HUES64 (cell line): Measurements from ENCODE around the gene PMVK.

ENCODE experiments used
- H3K27ac ChIP-seq: 2 replicates; pipeline ENCODE4 v1.7.0; 2013; ENCODE audit warnings: low read depth, low read length, inconsistent platforms
- H3K27me3 ChIP-seq: 2 replicates; pipeline ENCODE4 v1.6.1; 2013; ENCODE audit warnings: mild to moderate bottlenecking, low read length; ENCODE audit not compliant: insufficient read depth
- H3K36me3 ChIP-seq: 2 replicates; pipeline ENCODE4 v1.6.1; 2013; ENCODE audit warnings: mild to moderate bottlenecking, low read length; ENCODE audit not compliant: insufficient read depth
- H3K4me1 ChIP-seq: 2 replicates; pipeline ENCODE4 v1.6.1; 2013; ENCODE audit warnings: mild to moderate bottlenecking, low read length, moderate library complexity; ENCODE audit not compliant: insufficient read depth
- H3K4me3 ChIP-seq: 2 replicates; pipeline ENCODE4 v1.5.1; 2013; ENCODE audit warnings: mild to moderate bottlenecking, low read length, moderate library complexity
- H3K9ac ChIP-seq: 2 replicates; pipeline ENCODE4 v1.6.1; 2013; ENCODE audit warnings: mild to moderate bottlenecking, low read depth, low read length
- H3K9me3 ChIP-seq: 2 replicates; pipeline ENCODE4 v1.6.1; 2013; ENCODE audit warnings: low read depth, low read length; ENCODE audit not compliant: insufficient read depth
- WGBS: fragments of 150-250, 120-280 bp; methylation state at CpG from one replicate; pipeline ENCODE4 v1.1.7; 2013; ENCODE audit warnings: missing lambda C conversion rate; 5-methylcytosine and 5-hydroxymethylcytosine counted together

The PMVK gene

DNA sequence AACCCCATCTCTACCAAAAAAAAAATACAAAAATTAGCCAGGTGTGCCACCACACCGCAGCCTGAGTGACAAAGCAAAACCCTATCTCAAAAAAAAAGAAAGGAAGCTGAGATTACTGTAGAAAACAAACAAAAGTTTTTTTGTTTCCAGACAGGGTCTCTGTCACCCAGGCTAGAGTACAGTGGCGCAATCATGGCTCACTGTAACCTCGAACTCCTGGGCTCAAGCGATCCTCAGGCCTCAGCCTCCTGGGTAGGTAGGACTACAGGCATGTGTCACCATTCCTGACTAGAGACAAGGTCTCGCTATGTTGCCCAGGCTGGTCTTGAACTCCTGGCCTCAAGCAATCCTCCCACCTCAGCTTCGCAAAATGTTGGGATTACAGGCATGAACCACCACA, 27.8 kb upstream of the PMVK start:
- Histone ChIP-seq H3K27me3 (no peaks in the 10 kb centered on the region), H3K4me3 (no peak overlapping the region), H3K36me3 (peaks cover 64% of the 10 kb centered on the region), H3K9me3 (no peaks in the 10 kb centered on the region), H3K27ac (no peak overlapping the region), H3K9ac (no peak overlapping the region), H3K4me1 (peaks cover 15% of the 10 kb centered on the region; the same call in 1 of the 2 replicates)
- WGBS: 95% methylated on average over 6 of the region's 6 CpGs

DNA sequence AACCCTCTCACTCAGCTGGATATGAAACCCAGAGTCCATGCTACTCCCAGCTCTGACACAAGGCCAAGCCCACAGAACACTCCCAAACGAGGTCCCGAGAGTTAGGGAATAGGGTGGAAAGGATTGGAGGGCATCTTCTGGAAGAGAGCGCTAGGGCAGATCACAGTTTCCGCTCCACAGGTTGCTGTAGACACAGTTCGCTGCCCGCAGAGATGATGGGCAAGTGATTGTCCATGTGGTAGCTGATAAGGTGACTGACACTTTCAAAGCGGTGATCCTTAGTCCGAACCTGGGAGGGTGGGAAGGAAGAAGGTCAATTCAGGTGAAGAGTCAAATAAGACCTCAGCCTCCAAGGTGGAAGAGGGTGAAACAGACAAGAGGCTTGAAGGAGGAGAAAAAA, 27.1 kb upstream of the PMVK start:
- H3K4me3 ChIP-seq: no peak overlapping the region
- H3K27ac ChIP-seq: no peak overlapping the region
- peaks cover 71% of the 10 kb centered on the region for H3K36me3 ChIP-seq
- no peaks in the 10 kb centered on the region for H3K9me3 ChIP-seq
- no peaks in the 10 kb centered on the region for H3K27me3 ChIP-seq
- WGBS: 92% methylated on average over 8 of the region's 8 CpGs
- H3K4me1 ChIP-seq: peaks cover 9% of the 10 kb centered on the region; the same call in 1 of the 2 replicates
- H3K9ac ChIP-seq: no peak overlapping the region

- H3K9me3 ChIP-seq: no peaks in the 10 kb centered on the region
- 76% methylated on average over 6 of the region's 6 CpGs for WGBS
- H3K4me1 ChIP-seq: peaks cover 7% of the 10 kb centered on the region; the same call in 1 of the 2 replicates
- peak overlapping the region; percentile 30; the same call in 1 of the 2 replicates for H3K27ac ChIP-seq
- peaks cover 72% of the 10 kb centered on the region for H3K36me3 ChIP-seq
- H3K4me3 ChIP-seq: peak overlapping the region; percentile 75
- 0 out of 2 replicates have a peak overlapping the region, but pooled peaks have one; percentile 94 for H3K9ac ChIP-seq
- H3K27me3 ChIP-seq: no peaks in the 10 kb centered on the region
Observed at GRCh38 chr1:154962795-154963330, 26.3 kb upstream of the PMVK start.

DNA sequence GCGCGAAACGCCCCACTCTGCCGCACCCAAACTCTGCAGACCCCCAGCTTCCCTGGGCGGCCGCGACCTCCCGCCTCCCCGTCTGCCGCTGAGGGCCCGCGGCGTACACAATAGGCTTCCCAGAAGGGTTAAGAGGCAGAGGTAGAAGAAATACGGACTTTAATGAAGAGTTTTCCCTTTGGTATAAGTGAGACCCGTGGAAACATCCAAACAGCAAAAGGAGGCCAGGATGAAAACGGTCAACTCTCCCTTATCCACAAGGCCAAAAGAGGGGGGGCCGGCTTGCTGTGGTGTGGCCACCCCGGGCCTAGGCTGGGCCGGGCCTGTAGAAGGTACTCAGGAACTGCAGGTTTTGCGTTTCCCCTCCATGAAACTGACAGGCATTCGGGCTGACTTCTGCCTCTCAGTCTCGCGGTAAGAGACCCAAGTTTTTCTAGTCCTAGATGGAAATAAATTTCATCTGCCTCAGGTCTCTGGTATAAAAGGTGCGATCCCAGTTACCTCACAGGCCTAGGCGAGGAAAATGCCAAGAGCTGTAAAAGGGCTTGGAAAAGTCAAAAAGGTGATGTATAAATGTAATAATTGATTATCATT, 25.7 kb upstream of the PMVK start:
- H3K36me3 ChIP-seq: peaks cover 65% of the 10 kb centered on the region
- no peaks in the 10 kb centered on the region for H3K9me3 ChIP-seq
- peak overlapping the region; percentile 93 for H3K27ac ChIP-seq
- 15% methylated on average over 25 of the region's 25 CpGs for WGBS
- H3K9ac ChIP-seq: peak overlapping the region; percentile 94
- peaks cover 12% of the 10 kb centered on the region; the same call in 1 of the 2 replicates for H3K4me1 ChIP-seq
- no peaks in the 10 kb centered on the region for H3K27me3 ChIP-seq
- H3K4me3 ChIP-seq: peak overlapping the region; percentile 75

GRCh38 chr1:154961207-154962155, 25.0 kb upstream of the PMVK start, which contains the start of gene PYGO2:
TSS of gene PYGO2 (minus strand) at chr1:154961782. CDS start at chr1:154961576, 206 bp downstream.
- no peaks in the 10 kb centered on the region for H3K9me3 ChIP-seq
- H3K9ac ChIP-seq: peak within 1 kb of the TSS; percentile 94
- H3K4me1 ChIP-seq: peaks cover 19% of the 10 kb centered on the region; the same call in 1 of the 2 replicates
- H3K27me3 ChIP-seq: no peaks in the 10 kb centered on the region
- peak within 1 kb of the TSS; percentile 75 for H3K4me3 ChIP-seq
- H3K27ac ChIP-seq: peak within 1 kb of the TSS; percentile 93
- peaks cover 58% of the 10 kb centered on the region for H3K36me3 ChIP-seq
- 1% methylated on average over 93 of the region's 93 CpGs for WGBS

DNA sequence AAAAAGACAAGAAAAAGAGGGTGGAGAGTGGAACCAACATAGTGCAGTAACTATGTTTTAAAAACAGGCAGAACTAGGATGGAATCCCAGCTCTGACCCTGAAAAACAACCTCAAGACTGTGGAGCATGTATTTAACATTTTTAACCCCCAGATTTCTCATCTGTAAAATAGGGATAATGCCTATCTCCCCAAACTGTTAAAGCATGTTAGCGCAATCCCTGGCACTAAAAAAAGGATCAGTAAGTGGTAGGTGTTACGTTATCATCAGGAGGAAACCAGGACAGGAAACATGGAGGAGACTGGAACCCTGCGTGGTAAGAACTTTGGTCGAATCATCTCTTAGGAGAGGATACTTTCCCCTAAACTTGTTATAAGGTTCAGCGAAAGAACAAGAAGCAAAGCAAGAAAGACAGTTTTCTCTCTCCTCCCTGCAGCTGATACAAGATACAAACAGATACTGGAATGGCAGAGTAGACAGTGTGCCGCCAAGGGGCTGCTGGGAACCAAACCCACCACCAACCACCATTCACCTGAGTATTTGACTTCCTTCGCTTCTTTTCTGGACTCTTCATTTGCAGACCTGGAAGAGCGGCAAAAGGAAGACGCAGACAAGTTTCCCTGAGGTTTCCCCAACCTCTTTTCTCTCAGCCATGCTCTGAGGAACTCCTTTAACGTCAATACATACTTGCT, 24.1 kb upstream of the PMVK start:
- 76% methylated on average over 10 of the region's 10 CpGs for WGBS
- H3K27me3 ChIP-seq: no peaks in the 10 kb centered on the region
- no peaks in the 10 kb centered on the region for H3K9me3 ChIP-seq
- peak overlapping the region; percentile 75 for H3K4me3 ChIP-seq
- peaks cover 49% of the 10 kb centered on the region for H3K36me3 ChIP-seq
- peaks cover 19% of the 10 kb centered on the region; the same call in 1 of the 2 replicates for H3K4me1 ChIP-seq
- H3K9ac ChIP-seq: peak overlapping the region; percentile 94; the same call in 1 of the 2 replicates
- H3K27ac ChIP-seq: no peak overlapping the region

- 96% methylated on average over 7 of the region's 7 CpGs for WGBS
- Histone ChIP-seq H3K9ac (no peak overlapping the region), H3K4me3 (no peak overlapping the region), H3K27ac (no peak overlapping the region), H3K27me3 (no peaks in the 10 kb centered on the region), H3K4me1 (peaks cover 29% of the 10 kb centered on the region), H3K36me3 (peaks cover 38% of the 10 kb centered on the region), H3K9me3 (no peaks in the 10 kb centered on the region)
Observed at GRCh38 chr1:154959426-154959780, 22.9 kb upstream of the PMVK start.

DNA sequence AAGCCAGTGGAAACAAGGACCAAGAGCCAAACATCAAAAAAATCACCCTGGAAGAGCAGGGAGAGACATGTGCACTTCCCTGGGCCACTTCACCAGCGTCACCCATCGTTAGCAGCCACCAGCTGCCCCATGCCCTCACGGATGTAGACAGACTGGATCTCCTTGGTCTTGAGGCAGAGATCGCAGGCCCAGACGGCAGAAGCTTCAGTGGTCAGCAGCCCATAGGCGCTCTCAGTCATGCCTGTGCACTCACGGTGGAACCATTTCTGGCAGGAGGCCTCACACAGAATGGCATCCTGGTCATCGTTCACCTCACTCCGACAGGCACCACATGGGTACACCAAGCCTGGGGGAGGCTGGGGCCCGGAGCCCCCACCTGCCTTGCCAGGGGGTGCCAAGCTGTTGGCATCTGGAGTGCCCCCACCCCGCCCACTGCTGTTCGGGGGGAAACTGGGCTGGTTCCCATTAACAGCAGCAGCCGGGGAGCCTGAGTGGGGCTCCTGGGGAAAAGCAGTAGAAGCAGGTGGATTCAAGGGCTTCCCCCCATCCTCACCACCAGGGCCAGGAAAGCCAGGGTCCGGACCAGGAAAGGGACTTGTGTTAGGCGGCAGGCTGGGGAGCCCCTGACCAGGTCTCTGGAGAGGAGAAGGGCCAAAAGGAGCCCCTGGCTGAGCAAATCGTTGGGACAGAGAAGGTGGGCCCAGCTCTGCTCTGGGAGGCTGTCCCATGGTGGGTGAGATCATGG, 22.3 kb upstream of the PMVK start:
- no peak overlapping the region for H3K9ac ChIP-seq
- H3K27ac ChIP-seq: no peak overlapping the region
- H3K36me3 ChIP-seq: peaks cover 33% of the 10 kb centered on the region
- H3K27me3 ChIP-seq: no peaks in the 10 kb centered on the region
- no peaks in the 10 kb centered on the region for H3K9me3 ChIP-seq
- no peak overlapping the region for H3K4me3 ChIP-seq
- WGBS: 96% methylated on average over 16 of the region's 16 CpGs
- peaks cover 32% of the 10 kb centered on the region for H3K4me1 ChIP-seq

- H3K27ac ChIP-seq: no peak overlapping the region
- H3K27me3 ChIP-seq: no peaks in the 10 kb centered on the region
- no peaks in the 10 kb centered on the region for H3K9me3 ChIP-seq
- H3K4me3 ChIP-seq: no peak overlapping the region
- peaks cover 32% of the 10 kb centered on the region for H3K4me1 ChIP-seq
- peaks cover 24% of the 10 kb centered on the region for H3K36me3 ChIP-seq
- whole genome bisulfite sequencing: 94% methylated on average over 2 of the region's 2 CpGs
- no peak overlapping the region for H3K9ac ChIP-seq
Observed at GRCh38 chr1:154958036-154958435, 21.5 kb upstream of the PMVK start.

DNA sequence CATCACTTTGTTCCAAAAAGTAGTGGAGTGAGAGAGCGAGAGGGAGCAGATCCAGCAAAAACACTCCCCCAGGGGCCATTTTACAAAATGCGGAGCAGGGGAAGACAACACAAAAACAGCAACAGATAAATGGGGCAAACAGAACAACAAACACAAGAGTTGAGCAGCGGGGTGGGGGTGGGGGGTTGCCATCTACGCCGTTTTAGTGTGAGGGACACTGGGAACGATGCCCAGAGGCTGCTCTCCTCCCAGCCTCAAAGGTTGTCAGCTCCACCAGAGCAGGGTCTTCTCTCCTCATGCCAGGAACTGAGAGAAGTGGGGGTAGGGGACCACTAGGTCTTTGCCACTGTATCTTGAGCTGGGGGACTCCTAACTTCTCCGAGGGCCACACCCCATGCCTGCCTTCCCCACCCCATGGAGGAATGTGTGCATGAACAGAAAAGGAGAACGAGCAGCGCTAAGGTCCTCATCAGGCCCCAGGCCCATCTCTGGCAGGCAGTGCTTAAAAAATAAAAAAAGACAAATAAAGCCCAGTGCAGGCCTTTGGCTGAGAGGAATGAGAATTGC, 20.7 kb upstream of the PMVK start:
- H3K9ac ChIP-seq: no peak overlapping the region

More for the DNA sequence above, 20.7 kb upstream of the PMVK start:
- Histone ChIP-seq H3K9me3 (no peaks in the 10 kb centered on the region), H3K27ac (peak overlapping the region; percentile 53; the same call in 1 of the 2 replicates), H3K4me3 (peak overlapping the region; percentile 54), H3K36me3 (peaks cover 18% of the 10 kb centered on the region), H3K4me1 (peaks cover 32% of the 10 kb centered on the region), H3K27me3 (no peaks in the 10 kb centered on the region)
- WGBS: 53% methylated on average over 7 of the region's 9 CpGs
